ENCODE data around the gene CCSER2. TPM values are rescaled to one million over a fixed set of nuclear protein-coding genes. Genes with fewer than 3 reads are reported as not detected.

The CCSER2 gene
- total and polyA plus RNA-seq, 12 donors: 8.3 to 63.9 (median 38.1) TPM

DNA sequence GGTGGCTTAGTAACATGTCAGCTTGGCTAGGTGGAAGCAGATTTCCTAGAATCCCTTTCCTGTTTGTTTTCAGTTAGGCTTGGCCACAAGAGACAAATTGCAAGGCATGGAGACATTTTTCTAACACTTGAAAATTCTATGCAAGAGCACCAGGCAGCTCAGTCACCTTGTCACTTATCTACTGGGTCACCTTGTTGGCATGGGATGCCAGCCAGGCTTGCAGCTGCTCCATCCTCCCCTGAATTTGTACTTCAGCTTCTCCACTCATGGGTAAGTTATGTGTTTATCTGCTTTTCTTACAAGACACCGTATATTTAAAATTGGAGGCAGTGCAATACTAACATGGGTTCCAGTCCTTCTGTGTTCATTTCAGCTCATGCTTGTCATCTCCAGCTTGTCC lies 40.2 kb upstream of the CCSER2 start:
- Histone ChIP-seq H3K4me1 (replicated peaks in 1 of 2) (no peaks in the 10 kb centered on the region), H3K9me3 (replicated peaks in 1 of 3) (no peaks in the 10 kb centered on the region), H3K27ac (no peak overlapping the region), H3K27me3 (no peaks in the 10 kb centered on the region), H3K4me3 (no peak overlapping the region), H3K36me3 (replicated peaks in 1 of 2) (no peaks in the 10 kb centered on the region)
- WGBS, 4 donors: 71 to 90% (median 81%) methylated on average over 1 of the region's 1 CpG
- intact Hi-C loops (cut with DNase I): no loop called here
- no peak for TF ChIP-seq POLR2A (IDR thresholded peaks at IDR 0.05)
- TF ChIP-seq, protein P1, sequence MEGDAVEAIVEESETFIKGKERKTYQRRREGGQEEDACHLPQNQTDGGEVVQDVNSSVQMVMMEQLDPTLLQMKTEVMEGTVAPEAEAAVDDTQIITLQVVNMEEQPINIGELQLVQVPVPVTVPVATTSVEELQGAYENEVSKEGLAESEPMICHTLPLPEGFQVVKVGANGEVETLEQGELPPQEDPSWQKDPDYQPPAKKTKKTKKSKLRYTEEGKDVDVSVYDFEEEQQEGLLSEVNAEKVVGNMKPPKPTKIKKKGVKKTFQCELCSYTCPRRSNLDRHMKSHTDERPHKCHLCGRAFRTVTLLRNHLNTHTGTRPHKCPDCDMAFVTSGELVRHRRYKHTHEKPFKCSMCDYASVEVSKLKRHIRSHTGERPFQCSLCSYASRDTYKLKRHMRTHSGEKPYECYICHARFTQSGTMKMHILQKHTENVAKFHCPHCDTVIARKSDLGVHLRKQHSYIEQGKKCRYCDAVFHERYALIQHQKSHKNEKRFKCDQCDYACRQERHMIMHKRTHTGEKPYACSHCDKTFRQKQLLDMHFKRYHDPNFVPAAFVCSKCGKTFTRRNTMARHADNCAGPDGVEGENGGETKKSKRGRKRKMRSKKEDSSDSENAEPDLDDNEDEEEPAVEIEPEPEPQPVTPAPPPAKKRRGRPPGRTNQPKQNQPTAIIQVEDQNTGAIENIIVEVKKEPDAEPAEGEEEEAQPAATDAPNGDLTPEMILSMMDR (IDR thresholded peaks at IDR 0.05): no peak
- DNase-seq: no peak

DNA sequence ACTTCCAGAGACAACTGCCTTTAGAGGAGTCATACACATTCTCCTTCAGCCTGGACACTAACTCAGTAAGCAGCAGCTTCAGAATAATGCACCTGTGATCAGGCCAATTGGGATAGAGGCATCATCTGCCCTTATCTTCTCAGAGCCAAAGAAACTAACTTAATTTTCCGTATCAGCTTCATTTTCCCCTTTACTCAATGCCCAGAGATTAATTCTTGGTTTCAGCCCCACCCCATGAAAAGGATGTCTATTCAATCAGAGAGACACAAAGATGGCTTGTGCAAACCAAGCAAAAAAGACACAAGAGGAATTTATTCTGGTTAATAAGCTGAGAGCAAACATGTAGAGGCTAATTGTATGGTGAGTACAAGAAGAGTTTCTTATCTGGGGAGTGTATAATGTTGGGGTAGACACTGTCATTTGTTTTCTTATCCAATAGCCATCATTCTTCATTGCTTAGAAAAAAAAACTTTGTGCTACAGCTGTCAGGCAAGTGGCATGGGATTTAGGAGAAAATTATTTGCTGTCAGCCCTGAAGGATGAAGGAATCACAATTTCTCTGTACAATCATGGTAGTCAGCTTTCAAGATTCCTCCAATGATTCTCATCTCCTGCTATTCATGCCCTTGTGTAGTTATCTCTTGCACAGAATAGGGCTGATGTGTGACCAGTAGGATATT lies 38.7 kb upstream of the CCSER2 start:
- H3K27me3 ChIP-seq: no peaks in the 10 kb centered on the region
- H3K36me3 ChIP-seq (replicated peaks in 1 of 2): no peaks in the 10 kb centered on the region
- H3K4me1 ChIP-seq (replicated peaks in 1 of 2): no peaks in the 10 kb centered on the region
- DNase-seq: no peak
- 59 to 69% (median 62%) methylated on average over 1 of the region's 1 CpG for whole genome bisulfite sequencing, 4 donors
- H3K9me3 ChIP-seq (replicated peaks in 1 of 3): no peaks in the 10 kb centered on the region
- intact Hi-C loops (cut with DNase I): no loop called here
- H3K4me3 ChIP-seq: no peak overlapping the region
- TF ChIP-seq POLR2A (IDR thresholded peaks at IDR 0.05): no peak
- TF ChIP-seq, protein P1 (IDR thresholded peaks at IDR 0.05): no peak
- H3K27ac ChIP-seq: no peak overlapping the region

DNA sequence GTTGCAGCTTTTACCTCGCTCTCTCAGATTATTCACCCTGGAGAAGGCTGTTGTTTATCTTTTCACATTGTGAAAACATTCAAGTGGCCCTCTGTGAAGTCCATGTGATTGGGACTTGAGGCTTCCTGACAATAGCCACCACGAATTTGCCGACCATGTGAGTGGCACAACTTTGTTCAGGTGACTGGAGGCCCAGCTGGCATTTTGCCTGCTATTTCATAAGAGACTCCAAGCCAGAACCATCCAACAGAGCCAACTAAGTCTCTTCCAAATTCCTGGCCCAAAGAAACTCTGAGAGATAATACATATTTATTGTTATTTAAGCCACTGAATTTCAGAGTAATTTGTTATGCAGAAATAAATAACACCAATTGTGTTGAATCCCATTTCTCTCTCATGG lies 38.2 kb upstream of the CCSER2 start:
- H3K4me1 ChIP-seq (replicated peaks in 1 of 2): no peaks in the 10 kb centered on the region
- H3K9me3 ChIP-seq (replicated peaks in 1 of 3): no peaks in the 10 kb centered on the region
- no peak for DNase-seq
- no peak overlapping the region for H3K4me3 ChIP-seq
- no peak overlapping the region for H3K27ac ChIP-seq
- intact Hi-C loops (cut with DNase I): no loop called here
- H3K36me3 ChIP-seq (replicated peaks in 1 of 2): no peaks in the 10 kb centered on the region
- H3K27me3 ChIP-seq: no peaks in the 10 kb centered on the region
- no peak for TF ChIP-seq POLR2A (IDR thresholded peaks at IDR 0.05)
- TF ChIP-seq, protein P1 (IDR thresholded peaks at IDR 0.05): no peak
- WGBS, 4 donors: 64 to 73% (median 69%) methylated on average over 3 of the region's 3 CpGs

DNA sequence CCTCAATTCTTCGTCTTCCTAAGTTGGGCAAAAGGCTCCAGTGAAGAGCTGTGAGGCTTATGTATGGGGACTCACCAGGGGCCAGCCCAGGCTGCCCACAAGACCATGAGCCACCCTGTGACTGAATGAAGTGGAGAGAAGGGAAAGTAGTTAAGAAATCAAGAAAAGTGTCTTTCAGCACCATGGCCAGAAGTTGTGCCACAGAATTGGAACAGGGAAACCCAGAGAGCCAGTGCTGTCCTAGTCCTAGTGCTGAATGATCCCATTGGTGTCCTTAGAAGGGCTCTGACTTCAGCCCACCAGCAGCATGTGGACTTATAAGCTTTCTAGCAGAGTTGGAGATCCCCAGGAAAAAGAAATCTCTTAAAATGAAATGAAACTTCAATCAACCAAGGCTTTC lies 37.0 kb upstream of the CCSER2 start:
- intact Hi-C loops (cut with DNase I): no loop called here
- WGBS, 4 donors: 17 to 42% (median 34%) methylated on average over 1 of the region's 1 CpG

More for the DNA sequence above, 37.0 kb upstream of the CCSER2 start:
- no peaks in the 10 kb centered on the region for H3K4me1 ChIP-seq (replicated peaks in 1 of 2)
- TF ChIP-seq POLR2A (IDR thresholded peaks at IDR 0.05): no peak
- TF ChIP-seq, protein P1 (IDR thresholded peaks at IDR 0.05): no peak
- H3K27ac ChIP-seq: no peak overlapping the region
- H3K4me3 ChIP-seq: no peak overlapping the region
- H3K36me3 ChIP-seq (replicated peaks in 1 of 2): no peaks in the 10 kb centered on the region
- no peaks in the 10 kb centered on the region for H3K27me3 ChIP-seq
- DNase-seq: peak in 3 of 7 donors; percentile 13 to 23 (median 19)
- H3K9me3 ChIP-seq (replicated peaks in 1 of 3): no peaks in the 10 kb centered on the region

Data from adrenal gland (tissue), 12 donors.